Endothelial cell of umbilical vein (primary cell): ENCODE results near the gene C1QTNF8. TPM values are rescaled to one million over a fixed set of nuclear protein-coding genes. Genes with fewer than 3 reads are reported as not detected.

ENCODE experiments used
- BruUV-seq: library from RNA; stranded (reverse); fragments of 400-500 nt; replicated peaks from 2 replicates; lab custom pipeline; 2021; lab: Mats Ljungman, UMichigan
- CTCF ChIA-PET: fragments of 300-600, 350-600 bp; sonication (Branson Sonifier 250); formaldehyde crosslinking; loops from one replicate; lab custom pipeline; 2021; ENCODE audit warnings: antibody characterized with exemption, inconsistent platforms; lab: Charles Lee
- POLR2A ChIA-PET: fragments of 300-600, 350-600 bp; sonication (Branson Sonifier 250); formaldehyde crosslinking; loops from one replicate; lab custom pipeline; 2021; ENCODE audit warnings: antibody characterized with exemption, inconsistent platforms; lab: Charles Lee
- DNase-seq: peaks from one replicate; pipeline ENCODE4 v3.0.0-alpha.2; 2011; ENCODE audit warnings: low read depth, low spot score
- FAIRE-seq: peaks from 2 replicates; lab custom pipeline; 2011; peaks lifted over from hg19 to GRCh38; lab: Jason Lieb, UNC
- H2AFZ ChIP-seq: 2 replicates; pipeline ENCODE4 v1.6.0; 2012; ENCODE audit warnings: low read depth, low read length, control low read depth, inconsistent platforms
- H3K27ac ChIP-seq: 2 replicates; pipeline ENCODE4 v1.5.1; 2011; ENCODE audit warnings: low read depth, mild to moderate bottlenecking, control low read depth, low read length, moderate library complexity; ENCODE audit not compliant: insufficient read depth
- H3K27me3 ChIP-seq, 2 experiments: 2 replicates each; pipeline versions ENCODE4 v1.6.0 to v1.6.1; 2011; ENCODE audit warnings: low read length in 2 of 2, mixed read lengths in 1 of 2; ENCODE audit not compliant: control insufficient read depth in 2 of 2, insufficient read depth in 2 of 2
- H3K36me3 ChIP-seq, 2 experiments: 2 replicates in 1 of 2; 3 replicates in 1 of 2; pipeline ENCODE4 v1.5.1; 2011; ENCODE audit warnings: low read length in 2 of 2, mild to moderate bottlenecking in 1 of 2, moderate library complexity in 1 of 2; ENCODE audit not compliant: control insufficient read depth in 2 of 2, insufficient read depth in 2 of 2; ENCODE audit errors: extremely low read depth in 1 of 2
- H3K4me1 ChIP-seq: 3 replicates; pipeline ENCODE4 v1.5.1; 2011; ENCODE audit warnings: mild to moderate bottlenecking, low read length; ENCODE audit not compliant: control insufficient read depth, insufficient read depth; ENCODE audit errors: extremely low read depth
- H3K4me2 ChIP-seq: 2 replicates; pipeline ENCODE4 v1.6.1; 2011; ENCODE audit warnings: low read length, control low read depth, mixed read lengths; ENCODE audit not compliant: insufficient read depth
- H3K4me3 ChIP-seq, 3 experiments: fragments of 200-600 bp in 1 of 3; sonication (generic), shearing (Covaris generic) in 1 of 3; replicated peaks in 1 of 3; 2 replicates each; pipeline ENCODE4 v1.5.1; 2011 to 2016; ENCODE audit warnings: control low read depth in 3 of 3, low read length in 3 of 3, mild to moderate bottlenecking in 2 of 3, inconsistent platforms in 1 of 3, low read depth in 1 of 3, moderate library complexity in 1 of 3; ENCODE audit not compliant: insufficient read depth in 1 of 3
- H3K79me2 ChIP-seq: 2 replicates; pipeline ENCODE4 v1.6.0; 2012; ENCODE audit warnings: low read length, inconsistent platforms; ENCODE audit not compliant: control insufficient read depth, insufficient read depth
- H3K9ac ChIP-seq: replicated peaks from 2 replicates; pipeline ENCODE3; 2011; ENCODE audit warnings: low read length, control low read depth; ENCODE audit not compliant: insufficient read depth; ENCODE audit errors: extremely low read depth
- H3K9me1 ChIP-seq: replicated peaks from 3 replicates; pipeline ENCODE4 v1.6.0; 2011; ENCODE audit warnings: mild to moderate bottlenecking, low read length; ENCODE audit not compliant: control insufficient read depth, insufficient read depth; ENCODE audit errors: extremely low read depth
- H3K9me3 ChIP-seq: replicated peaks from 2 replicates; pipeline ENCODE4 v1.5.1; 2012; ENCODE audit warnings: low read length, inconsistent platforms; ENCODE audit not compliant: control insufficient read depth, insufficient read depth
- H4K20me1 ChIP-seq: replicated peaks from 2 replicates; pipeline ENCODE3; 2011; ENCODE audit warnings: mild to moderate bottlenecking, low read length; ENCODE audit not compliant: control insufficient read depth, insufficient read depth; ENCODE audit errors: extremely low read depth
- EZH2 ChIP-seq: IDR thresholded peaks from 2 replicates; pipeline ENCODE4 v1.6.1; 2012; ENCODE audit warnings: borderline replicate concordance, low read depth, mild to moderate bottlenecking, moderate library complexity, low read length, inconsistent platforms; ENCODE audit not compliant: severe bottlenecking
- FOS ChIP-seq: IDR thresholded peaks from 2 replicates; pipeline ENCODE4 v1.6.1; 2011; ENCODE audit warnings: mild to moderate bottlenecking, low read length, moderate library complexity, borderline replicate concordance; ENCODE audit not compliant: insufficient read depth
- GATA2 ChIP-seq: IDR thresholded peaks from 2 replicates; pipeline ENCODE4 v1.7.0; 2011; ENCODE audit warnings: low read depth, mild to moderate bottlenecking, moderate library complexity, mixed read lengths, low read length; ENCODE audit not compliant: insufficient read length, insufficient read depth
- JUN ChIP-seq: IDR thresholded peaks from 2 replicates; pipeline ENCODE4 v1.6.1; 2011; ENCODE audit warnings: borderline replicate concordance, low read depth; ENCODE audit not compliant: insufficient read length, insufficient read depth
- MYC ChIP-seq: IDR thresholded peaks from one replicate; pipeline ENCODE4 v1.6.1; 2011; ENCODE audit warnings: mild to moderate bottlenecking, low read depth, low read length
- POLR2A ChIP-seq: IDR thresholded peaks from 2 replicates; pipeline ENCODE4 v1.6.1; 2012; ENCODE audit warnings: low read depth, mild to moderate bottlenecking, control low read depth, low read length
- POLR2AphosphoS5 ChIP-seq: IDR thresholded peaks from 2 replicates; pipeline ENCODE4 v1.6.1; 2012; ENCODE audit warnings: low read depth, mild to moderate bottlenecking, control low read depth, low read length, moderate library complexity; ENCODE audit not compliant: insufficient read depth
- dilution Hi-C: fragments of 300-500 bp; cut with MboI; formaldehyde crosslinking; loops from one replicate; pipeline ENCODE4 v1.15.0; 2019; ENCODE audit warnings: low sequenced_read_pairs; ENCODE audit not compliant: extremely low pct_ligation_motif_present
- intact Hi-C: fragments of 100-400 bp; cut with micrococcal nuclease; formaldehyde crosslinking; loops from one replicate; pipeline ENCODE4 v1.10.0; 2022
- polyA plus RNA-seq, 4 experiments: library from polyadenylated mRNA; depleted of rRNA in 3 of 4; stranded (reverse) in 3 of 4; unstranded in 1 of 4; fragments of >200 nt; gene quantifications; 2 replicates each; pipeline versions ENCODE4 v1.2.1 to v1.2.3, GENCODE V29; 2011 to 2012; ENCODE audit warnings: missing spikeins in 1 of 4
- total RNA-seq: library from RNA; stranded (reverse); gene quantifications from 2 replicates; pipeline ENCODE4 v1.2.3, GENCODE V29; 2021
- TF ChIP-seq, protein P1 (sequence below), 2 donors: IDR thresholded peaks; 1 replicate in 1 of 2; 2 replicates in 1 of 2; pipeline ENCODE4 v1.5.1; 2011; ENCODE audit warnings: low read length in 2 of 2, mild to moderate bottlenecking in 2 of 2, moderate library complexity in 2 of 2, control low read depth in 1 of 2, inconsistent platforms in 1 of 2, low read depth in 1 of 2; ENCODE audit not compliant: insufficient read depth in 1 of 2; ENCODE audit errors: extremely low read depth in 1 of 2
- TF ChIP-seq, protein P2 (sequence below): IDR thresholded peaks from 2 replicates; pipeline ENCODE4 v1.6.1; 2011; ENCODE audit not compliant: insufficient read depth, insufficient read length

The C1QTNF8 gene
- total and polyA plus RNA-seq, 2 donors (not counting 3 experiments of a cell fraction or from before 2014, with no cell fraction given): not detected

- intact Hi-C loops (no loop called here), dilution Hi-C loops (no loop called here)
- CTCF ChIA-PET: interaction anchor here (1.4 kb wide), 1 partner anchor 23 kb away, joined by 3 read pairs; no protein-coding TSS in a partner anchor
- FAIRE-seq (no peak), DNase-seq (no peak)
- H2AFZ ChIP-seq: no peak overlapping the region
- no peak overlapping the region for H3K4me2 ChIP-seq
- H3K27ac ChIP-seq: no peak overlapping the region
- no peaks in the 10 kb centered on the region for H3K4me1 ChIP-seq
- H3K36me3 ChIP-seq: no peaks in the 10 kb centered on the region
- H4K20me1 ChIP-seq: no peaks in the 10 kb centered on the region
- no TSS peak for BruUV-seq
- no peaks in the 10 kb centered on the region for H3K27me3 ChIP-seq
- POLR2A ChIA-PET: no interaction called here
- H3K9me3 ChIP-seq: no peaks in the 10 kb centered on the region
- TF ChIP-seq, protein P1, sequence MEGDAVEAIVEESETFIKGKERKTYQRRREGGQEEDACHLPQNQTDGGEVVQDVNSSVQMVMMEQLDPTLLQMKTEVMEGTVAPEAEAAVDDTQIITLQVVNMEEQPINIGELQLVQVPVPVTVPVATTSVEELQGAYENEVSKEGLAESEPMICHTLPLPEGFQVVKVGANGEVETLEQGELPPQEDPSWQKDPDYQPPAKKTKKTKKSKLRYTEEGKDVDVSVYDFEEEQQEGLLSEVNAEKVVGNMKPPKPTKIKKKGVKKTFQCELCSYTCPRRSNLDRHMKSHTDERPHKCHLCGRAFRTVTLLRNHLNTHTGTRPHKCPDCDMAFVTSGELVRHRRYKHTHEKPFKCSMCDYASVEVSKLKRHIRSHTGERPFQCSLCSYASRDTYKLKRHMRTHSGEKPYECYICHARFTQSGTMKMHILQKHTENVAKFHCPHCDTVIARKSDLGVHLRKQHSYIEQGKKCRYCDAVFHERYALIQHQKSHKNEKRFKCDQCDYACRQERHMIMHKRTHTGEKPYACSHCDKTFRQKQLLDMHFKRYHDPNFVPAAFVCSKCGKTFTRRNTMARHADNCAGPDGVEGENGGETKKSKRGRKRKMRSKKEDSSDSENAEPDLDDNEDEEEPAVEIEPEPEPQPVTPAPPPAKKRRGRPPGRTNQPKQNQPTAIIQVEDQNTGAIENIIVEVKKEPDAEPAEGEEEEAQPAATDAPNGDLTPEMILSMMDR (IDR thresholded peaks at IDR 0.05; ENCODE audit: extremely low read depth in 1 of 2, insufficient read depth in 1 of 2, low read depth in 1 of 2, low read length in 2 of 2): no peak
- no peak for TF ChIP-seq FOS
- TF ChIP-seq MYC: no peak
- TF ChIP-seq EZH2: no peak
- TF ChIP-seq, protein P2, sequence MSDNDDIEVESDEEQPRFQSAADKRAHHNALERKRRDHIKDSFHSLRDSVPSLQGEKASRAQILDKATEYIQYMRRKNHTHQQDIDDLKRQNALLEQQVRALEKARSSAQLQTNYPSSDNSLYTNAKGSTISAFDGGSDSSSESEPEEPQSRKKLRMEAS: no peak
- TF ChIP-seq POLR2A: no peak
- no peak for TF ChIP-seq GATA2
- TF ChIP-seq POLR2AphosphoS5: no peak
- TF ChIP-seq JUN: no peak
- no peak overlapping the region for H3K9ac ChIP-seq
- H3K79me2 ChIP-seq: no peaks in the 10 kb centered on the region
- no peaks in the 10 kb centered on the region for H3K9me1 ChIP-seq
- H3K4me3 ChIP-seq: no peak overlapping the region
Observed at GRCh38 chr16:1126586-1126985, 30.5 kb upstream of the C1QTNF8 start.
